ENCODE measurements around the gene NHSL1.

DNA sequence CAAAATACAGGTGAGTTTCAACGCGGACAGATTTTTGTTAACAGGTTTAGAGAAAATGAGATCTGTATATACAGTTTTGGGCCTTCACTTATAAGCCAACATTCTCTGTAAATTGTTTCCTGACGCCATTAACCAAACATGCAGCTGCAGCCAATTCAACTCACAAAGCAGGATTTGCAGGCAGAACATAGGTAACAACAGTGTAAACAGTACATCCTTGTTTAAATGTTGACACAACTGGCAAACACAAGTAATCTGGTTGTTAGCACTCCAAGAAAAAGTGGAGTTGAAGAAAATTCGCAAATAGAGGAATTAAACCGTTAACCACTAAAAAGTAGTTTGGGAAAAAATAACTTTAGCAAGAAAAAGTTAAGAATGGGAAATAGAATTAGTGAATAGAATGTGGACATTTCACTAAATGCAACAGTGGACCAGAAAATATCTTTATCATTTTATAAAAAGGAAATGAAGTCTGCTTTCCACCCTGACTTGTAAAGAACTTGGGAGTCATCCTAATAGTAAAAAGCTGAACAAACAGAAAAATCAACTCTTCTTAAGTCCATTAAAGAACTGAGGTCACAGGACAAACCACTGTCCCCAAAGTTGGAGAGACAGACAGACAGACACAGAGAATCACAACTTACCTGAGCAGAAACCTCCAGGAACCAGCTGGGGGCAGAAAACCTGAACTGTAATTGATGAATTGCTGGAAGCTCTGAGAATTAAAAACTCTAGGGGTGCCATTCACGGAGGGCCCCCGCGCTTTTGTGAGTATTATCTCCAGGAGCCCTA lies 111.5 kb downstream of the NHSL1 start:
- TF ChIP-seq POLR2A (IDR thresholded peaks at IDR 0.05; ENCODE audit: low read length): no peak
- no peak for TF ChIP-seq GATA1 (IDR thresholded peaks at IDR 0.05; ENCODE audit: low read depth, low read length)

All from erythroblast (primary cell).